ENCODE data around the gene PICK1. TPM values are rescaled to one million over a fixed set of nuclear protein-coding genes. Genes with fewer than 3 reads are reported as not detected.

The PICK1 gene
- total and polyA plus RNA-seq, 9 donors = 18.0 to 47.7 (median 34.3) TPM

DNA sequence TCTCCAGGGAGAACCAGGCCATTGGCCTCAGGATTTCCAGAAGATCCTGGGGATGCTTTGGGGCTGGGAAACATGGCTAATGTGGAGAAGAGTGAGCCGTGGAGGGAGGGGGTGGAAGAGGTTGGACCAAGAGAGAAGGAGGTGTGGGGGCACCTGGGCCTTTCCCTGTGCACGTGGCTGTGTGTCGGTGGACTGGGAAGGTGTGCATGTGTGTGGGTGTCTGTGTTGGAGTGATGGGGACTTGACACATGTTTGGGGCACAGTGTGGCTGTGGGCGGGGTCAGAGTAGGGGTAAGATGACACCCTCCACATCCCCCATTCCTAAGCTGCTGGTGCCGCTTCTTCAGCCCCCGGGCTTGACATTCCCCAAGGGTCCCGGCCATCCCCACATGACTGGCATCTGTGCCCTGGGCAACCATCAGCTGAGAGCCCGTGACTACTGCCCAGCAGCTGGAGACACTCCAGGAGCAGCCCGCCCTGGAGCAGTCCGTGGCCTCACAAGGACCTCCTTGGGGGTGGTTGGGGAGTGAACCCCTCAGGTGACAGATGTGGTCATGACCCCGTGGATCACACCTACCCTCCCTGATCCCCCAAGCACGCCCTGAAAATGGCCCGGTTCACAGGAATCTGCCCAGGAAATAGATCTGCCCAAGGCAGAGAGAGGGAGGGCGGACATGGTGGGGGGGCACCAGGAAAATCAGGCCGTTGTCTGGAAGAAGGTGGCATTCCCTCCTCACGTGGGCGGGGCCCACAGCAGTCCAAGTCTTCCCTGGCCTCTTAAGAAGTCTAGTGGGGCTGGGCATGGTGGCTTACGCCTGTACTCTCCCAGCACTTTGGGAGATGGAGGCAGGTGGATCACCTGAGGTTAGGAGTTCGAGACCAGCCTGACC lies 38.0 kb upstream of the PICK1 start:
- H3K4me3 ChIP-seq = no peak overlapping the region
- TF ChIP-seq EP300 (IDR thresholded peaks at IDR 0.05) (no peak), POLR2A (IDR thresholded peaks at IDR 0.05) (no peak)
- TF ChIP-seq, protein P1, sequence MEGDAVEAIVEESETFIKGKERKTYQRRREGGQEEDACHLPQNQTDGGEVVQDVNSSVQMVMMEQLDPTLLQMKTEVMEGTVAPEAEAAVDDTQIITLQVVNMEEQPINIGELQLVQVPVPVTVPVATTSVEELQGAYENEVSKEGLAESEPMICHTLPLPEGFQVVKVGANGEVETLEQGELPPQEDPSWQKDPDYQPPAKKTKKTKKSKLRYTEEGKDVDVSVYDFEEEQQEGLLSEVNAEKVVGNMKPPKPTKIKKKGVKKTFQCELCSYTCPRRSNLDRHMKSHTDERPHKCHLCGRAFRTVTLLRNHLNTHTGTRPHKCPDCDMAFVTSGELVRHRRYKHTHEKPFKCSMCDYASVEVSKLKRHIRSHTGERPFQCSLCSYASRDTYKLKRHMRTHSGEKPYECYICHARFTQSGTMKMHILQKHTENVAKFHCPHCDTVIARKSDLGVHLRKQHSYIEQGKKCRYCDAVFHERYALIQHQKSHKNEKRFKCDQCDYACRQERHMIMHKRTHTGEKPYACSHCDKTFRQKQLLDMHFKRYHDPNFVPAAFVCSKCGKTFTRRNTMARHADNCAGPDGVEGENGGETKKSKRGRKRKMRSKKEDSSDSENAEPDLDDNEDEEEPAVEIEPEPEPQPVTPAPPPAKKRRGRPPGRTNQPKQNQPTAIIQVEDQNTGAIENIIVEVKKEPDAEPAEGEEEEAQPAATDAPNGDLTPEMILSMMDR (IDR thresholded peaks at IDR 0.05) = no peak
- H3K27me3 ChIP-seq = no peaks in the 10 kb centered on the region
- DNase-seq = no peak
- 82 to 85% (median 83%) methylated on average over 18 to 19 of the region's 19 CpGs for WGBS, 3 donors
- H3K4me1 ChIP-seq (ENCODE audit: insufficient read depth) = peaks cover 17% of the 10 kb centered on the region
- no peaks in the 10 kb centered on the region for H3K36me3 ChIP-seq
- no peak overlapping the region for H3K27ac ChIP-seq
- H3K9me3 ChIP-seq = no peaks in the 10 kb centered on the region
- intact Hi-C loops (cut with DNase I) = no loop called here

DNA sequence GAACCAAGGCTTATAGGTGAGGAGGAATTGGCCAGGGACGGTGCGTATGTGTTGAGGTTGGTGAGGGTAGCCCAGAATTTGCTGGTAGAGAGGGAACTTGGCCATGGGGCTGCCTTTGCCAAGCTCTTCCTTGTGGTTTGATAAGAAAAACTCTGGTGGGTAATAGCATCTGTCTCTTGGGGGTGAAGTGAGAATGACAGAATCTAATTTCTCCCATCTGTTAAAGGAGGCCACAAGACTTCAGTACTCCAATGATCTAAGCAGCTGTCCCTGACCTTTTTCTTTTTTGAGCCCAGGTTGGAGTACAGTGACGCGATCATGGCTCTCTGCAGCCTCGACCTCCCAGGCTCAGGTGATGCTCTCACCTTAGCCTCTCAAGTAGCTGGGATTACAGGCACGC lies 36.0 kb upstream of the PICK1 start:
- Histone ChIP-seq H3K4me3 (no peak overlapping the region), H3K27ac (no peak overlapping the region), H3K27me3 (no peaks in the 10 kb centered on the region), H3K4me1 (ENCODE audit: insufficient read depth) (peaks cover 13% of the 10 kb centered on the region), H3K36me3 (no peaks in the 10 kb centered on the region), H3K9me3 (no peaks in the 10 kb centered on the region)
- TF ChIP-seq EP300 (IDR thresholded peaks at IDR 0.05) (no peak), POLR2A (IDR thresholded peaks at IDR 0.05) (no peak)
- TF ChIP-seq, protein P1 (IDR thresholded peaks at IDR 0.05) = no peak
- WGBS, 3 donors = 85 to 89% (median 85%) methylated on average over 6 of the region's 6 CpGs
- no peak for DNase-seq
- intact Hi-C loops (cut with DNase I) = no loop called here

DNA sequence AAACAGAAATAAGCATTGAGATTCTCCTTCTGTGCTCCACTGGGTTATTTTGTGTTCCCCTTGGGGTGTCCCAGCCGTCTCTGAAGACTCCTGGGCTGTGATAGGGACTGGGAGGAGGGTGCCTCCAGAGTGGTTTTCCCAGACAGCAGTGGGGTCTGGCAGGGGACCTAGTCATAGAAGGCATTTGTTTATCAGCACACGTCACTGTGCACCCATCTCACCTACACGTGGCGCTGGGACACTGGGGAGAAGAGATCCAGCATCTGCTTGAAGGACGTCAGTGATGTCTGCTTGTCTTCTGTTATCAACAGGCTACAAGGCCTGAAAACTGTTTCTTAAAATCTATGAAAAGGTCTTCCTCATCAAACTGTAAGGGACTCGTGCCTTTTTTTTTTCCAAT lies 34.2 kb upstream of the PICK1 start:
- no peak for DNase-seq
- Histone ChIP-seq H3K4me1 (ENCODE audit: insufficient read depth) (no peaks in the 10 kb centered on the region), H3K27ac (no peak overlapping the region), H3K36me3 (no peaks in the 10 kb centered on the region), H3K27me3 (no peaks in the 10 kb centered on the region), H3K9me3 (no peaks in the 10 kb centered on the region), H3K4me3 (no peak overlapping the region)
- TF ChIP-seq, protein P1 (IDR thresholded peaks at IDR 0.05) = no peak
- intact Hi-C loops (cut with DNase I) = no loop called here
- 80 to 89% (median 82%) methylated on average over 6 of the region's 6 CpGs for WGBS, 3 donors

GRCh38 chr22:38025514-38025913 lies 31.7 kb upstream of the PICK1 start:
- Histone ChIP-seq H3K4me3 (no peak overlapping the region), H3K4me1 (ENCODE audit: insufficient read depth) (no peaks in the 10 kb centered on the region), H3K36me3 (no peaks in the 10 kb centered on the region), H3K9me3 (no peaks in the 10 kb centered on the region), H3K27me3 (no peaks in the 10 kb centered on the region), H3K27ac (no peak overlapping the region)
- WGBS, 3 donors = 79 to 82% (median 82%) methylated on average over 8 of the region's 8 CpGs
- no peak for DNase-seq
- TF ChIP-seq, protein P1 (IDR thresholded peaks at IDR 0.05) = no peak
- TF ChIP-seq POLR2A (IDR thresholded peaks at IDR 0.05) = no peak
- intact Hi-C loops (cut with DNase I) = no loop called here

All from ovary (tissue), 9 donors.